MCF 10A (cell line): ENCODE results near the gene KCNJ14. TPM values are rescaled to one million over a fixed set of nuclear protein-coding genes. Genes with fewer than 3 reads are reported as not detected.

Experiments
- BruUV-seq: library from RNA; stranded (reverse); fragments of 400-500 nt; replicated peaks from 2 replicates; lab custom pipeline; 2021; lab: Mats Ljungman, UMichigan
- CTCF ChIA-PET: fragments of 300-600 bp; sonication (Branson Sonifier 250); formaldehyde crosslinking; extraction: SDS; loops from one replicate; lab custom pipeline; 2021; ENCODE audit warnings: antibody characterized with exemption, inconsistent platforms; lab: Yijun Ruan, JAX
- POLR2A ChIA-PET: fragments of 300-600, 350-650 bp; sonication (Branson Sonifier 250); formaldehyde crosslinking; extraction: SDS; loops from one replicate; lab custom pipeline; 2020; ENCODE audit warnings: antibody characterized with exemption, inconsistent platforms; lab: Yijun Ruan, JAX
- DNase-seq: peaks from one replicate; pipeline ENCODE4 v3.0.0-alpha.2; 2018; ENCODE audit not compliant: unreplicated experiment
- H3K27ac Mint-ChIP-seq: one replicate; pipeline ENCODE4 v1.8.0; 2022; ENCODE audit warnings: mild to moderate bottlenecking, low read depth, mixed read lengths; ENCODE audit not compliant: unreplicated experiment
- H3K27me3 Mint-ChIP-seq: one replicate; pipeline ENCODE4 v1.8.0; 2022; ENCODE audit warnings: mixed read lengths; ENCODE audit not compliant: insufficient read depth, unreplicated experiment
- H3K36me3 Mint-ChIP-seq: one replicate; pipeline ENCODE4 v1.8.0; 2022; ENCODE audit warnings: mild to moderate bottlenecking, moderate library complexity, mixed read lengths; ENCODE audit not compliant: insufficient read depth, unreplicated experiment
- H3K4me1 Mint-ChIP-seq: one replicate; pipeline ENCODE4 v1.8.0; 2022; ENCODE audit warnings: mixed read lengths; ENCODE audit not compliant: insufficient read depth, unreplicated experiment
- H3K4me3 Mint-ChIP-seq: one replicate; pipeline ENCODE4 v1.8.0; 2022; ENCODE audit warnings: mild to moderate bottlenecking, moderate library complexity, mixed read lengths; ENCODE audit not compliant: unreplicated experiment
- H3K9me3 Mint-ChIP-seq: one replicate; pipeline ENCODE4 v1.8.0; 2022; ENCODE audit warnings: mixed read lengths; ENCODE audit not compliant: unreplicated experiment
- intact Hi-C: fragments of 100-400 bp; cut with micrococcal nuclease; formaldehyde crosslinking; loops from 2 replicates; pipeline ENCODE4 v1.14.1; 2022
- total RNA-seq: library from RNA; stranded (reverse); gene quantifications from 2 replicates; pipeline ENCODE4 v1.2.3, GENCODE V29; 2022
- TF ChIP-seq, protein P1 (sequence below): fragments of 200-600 bp; IDR thresholded peaks from one replicate; pipeline ENCODE4 v1.8.0; 2022; ENCODE audit warnings: antibody characterized with exemption, mild to moderate bottlenecking; ENCODE audit not compliant: unreplicated experiment

KCNJ14 gene
- total RNA-seq, 1 experiment from 2014 or later: 1.6 TPM

DNA sequence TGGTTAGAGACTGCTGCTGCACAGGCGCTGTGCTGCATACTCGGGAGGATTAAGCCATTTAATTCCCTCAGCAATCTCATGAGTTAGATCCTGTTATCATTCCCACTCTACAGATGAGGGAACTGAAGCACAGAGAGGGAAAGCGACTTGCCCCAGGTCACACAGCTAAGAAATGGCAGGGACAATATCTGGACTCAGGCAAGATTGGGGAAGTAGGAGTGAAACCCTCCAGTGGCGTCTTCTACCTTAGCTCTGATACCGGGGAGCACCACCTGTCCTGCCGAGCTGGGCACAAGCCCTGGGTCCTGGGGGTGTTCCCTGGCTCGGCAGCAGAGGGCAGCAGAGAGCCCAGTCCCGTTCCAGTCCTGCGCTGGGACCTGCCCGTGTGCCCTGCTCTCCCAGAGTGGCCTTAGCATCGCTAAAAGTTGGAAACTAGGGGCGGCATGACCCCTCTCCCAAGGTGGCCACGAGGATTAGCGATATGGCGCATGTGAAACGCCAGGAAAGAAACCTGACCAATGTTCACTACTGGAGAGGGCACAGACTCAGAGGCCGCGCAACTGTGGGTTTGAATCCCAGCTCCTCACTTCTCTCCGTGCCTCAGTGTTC lies 34.3 kb downstream of the KCNJ14 start:
- Mint-ChIP-seq H3K36me3 (peaks cover 17% of the 10 kb centered on the region), H3K4me1 (peaks cover 40% of the 10 kb centered on the region), H3K27me3 (no peaks in the 10 kb centered on the region), H3K4me3 (no peak overlapping the region), H3K27ac (no peak overlapping the region), H3K9me3 (no peaks in the 10 kb centered on the region)
- CTCF ChIA-PET: interaction anchor here (0.5 to 4.9 kb wide), 35 partner anchors 10 to 319 kb away, joined by 3 to 41 read pairs (median 5); partner anchors contain the start of gene KDELR1
- BruUV-seq: no TSS peak
- intact Hi-C loops: loop anchor here (1.0 to 5.0 kb wide), 2 partner anchors 95 to 97 kb away; partner anchors contain the start of genes GRIN2D and KDELR1
- TF ChIP-seq, protein P1, sequence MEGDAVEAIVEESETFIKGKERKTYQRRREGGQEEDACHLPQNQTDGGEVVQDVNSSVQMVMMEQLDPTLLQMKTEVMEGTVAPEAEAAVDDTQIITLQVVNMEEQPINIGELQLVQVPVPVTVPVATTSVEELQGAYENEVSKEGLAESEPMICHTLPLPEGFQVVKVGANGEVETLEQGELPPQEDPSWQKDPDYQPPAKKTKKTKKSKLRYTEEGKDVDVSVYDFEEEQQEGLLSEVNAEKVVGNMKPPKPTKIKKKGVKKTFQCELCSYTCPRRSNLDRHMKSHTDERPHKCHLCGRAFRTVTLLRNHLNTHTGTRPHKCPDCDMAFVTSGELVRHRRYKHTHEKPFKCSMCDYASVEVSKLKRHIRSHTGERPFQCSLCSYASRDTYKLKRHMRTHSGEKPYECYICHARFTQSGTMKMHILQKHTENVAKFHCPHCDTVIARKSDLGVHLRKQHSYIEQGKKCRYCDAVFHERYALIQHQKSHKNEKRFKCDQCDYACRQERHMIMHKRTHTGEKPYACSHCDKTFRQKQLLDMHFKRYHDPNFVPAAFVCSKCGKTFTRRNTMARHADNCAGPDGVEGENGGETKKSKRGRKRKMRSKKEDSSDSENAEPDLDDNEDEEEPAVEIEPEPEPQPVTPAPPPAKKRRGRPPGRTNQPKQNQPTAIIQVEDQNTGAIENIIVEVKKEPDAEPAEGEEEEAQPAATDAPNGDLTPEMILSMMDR: peak; percentile 92
- POLR2A ChIA-PET: interaction anchor here (0.5 to 3.6 kb wide), 11 partner anchors 10 to 181 kb away, joined by 3 to 22 read pairs (median 4); partner anchors contain the start of genes GRWD1, RPL18 and SPHK2
- DNase-seq: peak; percentile 79

DNA sequence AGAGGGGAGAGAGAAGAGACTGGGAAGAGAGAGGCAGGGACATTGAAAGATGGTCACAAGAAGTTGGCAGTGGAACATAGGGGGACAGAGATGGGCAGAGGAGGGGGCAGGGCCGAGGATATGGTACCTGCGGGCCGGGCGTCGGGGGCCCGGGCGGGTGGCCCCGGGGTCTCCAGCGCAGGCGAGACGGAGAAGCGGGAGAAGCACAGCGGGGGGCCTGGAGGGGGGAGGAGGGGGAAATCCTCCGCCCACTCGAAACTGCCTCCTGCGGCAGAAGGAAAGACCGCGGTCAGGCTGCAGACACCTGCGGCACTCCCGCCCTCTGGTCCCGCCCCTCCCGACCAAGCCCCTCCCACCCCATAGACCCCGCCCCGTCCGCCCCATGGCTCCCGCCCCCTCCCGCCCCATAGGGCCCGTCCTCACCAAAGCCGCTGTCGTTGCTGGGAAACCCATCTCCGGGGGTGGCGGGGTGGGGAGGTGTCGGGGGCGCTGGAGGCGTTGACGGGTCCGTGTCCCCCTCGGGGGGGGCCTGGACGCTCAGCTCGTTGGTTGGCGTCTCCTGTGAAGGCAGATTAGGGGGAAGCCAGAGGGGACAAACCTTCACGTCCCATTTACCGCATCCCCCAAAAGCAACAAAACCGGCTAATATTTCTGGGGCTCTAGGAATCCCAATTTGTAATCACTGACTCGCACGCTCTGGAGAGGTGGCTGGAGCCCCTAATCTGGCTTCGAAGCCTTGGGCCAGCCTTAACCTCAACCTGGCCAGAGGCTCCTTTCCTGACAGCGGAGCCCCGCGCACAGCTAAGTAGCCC lies 35.8 kb downstream of the KCNJ14 start:
- POLR2A ChIA-PET: no interaction called here
- H3K4me3 Mint-ChIP-seq: peak overlapping the region; percentile 29
- DNase-seq: peak; percentile 54
- TF ChIP-seq, protein P1: no peak
- CTCF ChIA-PET: interaction anchor here (1.0 to 4.9 kb wide), 5 partner anchors 18 to 97 kb away, joined by 5 to 41 read pairs (median 7); no protein-coding TSS in a partner anchor
- H3K27me3 Mint-ChIP-seq: no peaks in the 10 kb centered on the region
- H3K9me3 Mint-ChIP-seq: no peaks in the 10 kb centered on the region
- peaks cover 22% of the 10 kb centered on the region for H3K36me3 Mint-ChIP-seq
- intact Hi-C loops: no loop called here
- BruUV-seq: no TSS peak
- H3K27ac Mint-ChIP-seq: no peak overlapping the region
- peaks cover 33% of the 10 kb centered on the region for H3K4me1 Mint-ChIP-seq

DNA sequence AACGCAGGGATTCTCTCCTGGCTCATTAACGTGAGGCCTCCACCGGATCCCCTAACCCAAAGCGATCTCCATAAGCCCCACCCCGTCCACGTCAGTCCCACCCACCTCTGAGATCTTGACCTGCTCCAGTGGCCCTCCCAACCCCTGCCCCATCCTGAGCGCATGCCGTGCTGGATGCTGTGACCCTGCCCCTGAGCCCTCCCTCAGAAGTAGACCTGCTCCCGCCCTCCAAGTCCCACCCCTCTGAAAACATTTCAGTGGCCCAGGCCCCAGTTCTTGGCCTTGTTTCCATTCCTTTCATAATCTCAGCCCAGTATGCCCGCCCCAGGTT lies 36.4 kb downstream of the KCNJ14 start:
- H3K27me3 Mint-ChIP-seq: no peaks in the 10 kb centered on the region
- ChIA-PET POLR2A (no interaction called here), CTCF (no interaction called here)
- DNase-seq: no peak
- H3K36me3 Mint-ChIP-seq: peaks cover 17% of the 10 kb centered on the region
- TF ChIP-seq, protein P1: no peak
- H3K27ac Mint-ChIP-seq: no peak overlapping the region
- H3K4me3 Mint-ChIP-seq: no peak overlapping the region
- BruUV-seq: no TSS peak
- peaks cover 29% of the 10 kb centered on the region for H3K4me1 Mint-ChIP-seq
- intact Hi-C loops: no loop called here
- no peaks in the 10 kb centered on the region for H3K9me3 Mint-ChIP-seq
